GM21529 (cell line): ENCODE results near the gene CDC42BPA.
"Not testable (repeated sequence)": the region's sequence is repeated elsewhere in the genome, so short reads cannot be mapped to it uniquely, and the experiment has no call there.

Source experiments
- ATAC-seq: cut with Tn5 transposase; IDR thresholded peaks from one replicate; pipeline ENCODE4 v1.9.1; 2021; ENCODE audit not compliant: unreplicated experiment

The CDC42BPA gene

DNA sequence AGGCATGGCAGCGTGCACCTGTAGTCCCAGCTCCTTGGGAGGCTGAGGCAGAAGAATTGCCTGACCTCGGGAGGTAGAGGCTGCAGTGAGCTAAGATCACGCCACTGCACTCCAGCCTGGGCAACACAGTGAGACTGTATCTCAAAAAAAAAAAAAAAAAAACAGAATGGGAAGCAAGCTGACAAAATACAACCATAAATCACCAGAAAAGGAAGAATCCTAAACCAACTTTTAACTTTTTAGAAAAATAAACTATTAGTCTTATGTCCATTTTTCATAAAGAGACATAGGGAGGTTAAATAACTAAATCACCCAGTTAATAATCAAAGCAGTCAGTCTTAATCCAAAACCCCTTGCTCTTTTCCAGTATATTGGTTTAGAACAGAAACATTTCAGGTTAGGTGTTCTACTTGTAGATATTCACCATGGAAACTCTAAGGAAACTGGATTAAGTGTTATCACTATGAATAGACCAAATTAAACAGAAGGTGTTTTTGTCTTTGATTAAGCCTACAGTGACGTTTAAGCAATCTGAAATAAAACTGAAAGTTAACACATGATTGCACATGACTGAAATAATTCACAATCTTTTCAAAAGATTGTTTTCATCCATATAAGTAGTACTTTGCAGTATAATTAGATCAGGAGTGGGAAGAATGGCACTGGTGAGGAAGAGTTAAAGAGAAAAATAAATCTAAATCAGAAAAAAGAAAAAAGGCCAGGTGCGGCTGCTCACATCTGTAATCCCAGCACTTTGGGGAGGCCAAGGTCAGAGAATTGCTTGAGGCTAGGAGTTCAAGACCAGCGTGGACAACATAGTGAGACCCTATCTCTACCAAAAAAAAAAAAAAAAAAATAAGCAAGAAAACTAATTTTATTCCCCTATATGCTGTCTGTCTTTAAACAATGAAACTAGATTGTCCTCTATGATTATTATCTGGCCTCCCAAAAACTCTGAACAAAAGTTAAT lies 9.6 kb downstream of the CDC42BPA start:
- ATAC-seq: no peak

DNA sequence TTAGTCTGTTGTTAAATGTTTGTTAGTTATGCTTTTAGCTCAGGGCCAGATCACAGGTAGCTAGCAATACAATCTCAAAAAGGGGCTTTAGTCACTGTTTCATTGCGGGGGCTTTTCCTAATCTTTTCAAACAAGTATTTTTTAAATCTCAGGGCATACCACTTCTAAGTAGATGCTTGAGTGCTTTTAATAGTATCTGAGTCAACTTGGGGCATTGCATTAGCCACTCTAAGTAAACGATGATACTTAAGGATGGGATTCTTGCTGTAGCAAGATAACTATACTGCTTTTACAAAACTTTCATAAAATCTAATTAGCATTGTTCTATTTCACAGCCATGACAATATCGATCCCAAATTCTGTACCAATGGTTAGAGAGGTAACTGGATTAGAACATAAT lies 11.6 kb downstream of the CDC42BPA start:
- no peak for ATAC-seq

DNA sequence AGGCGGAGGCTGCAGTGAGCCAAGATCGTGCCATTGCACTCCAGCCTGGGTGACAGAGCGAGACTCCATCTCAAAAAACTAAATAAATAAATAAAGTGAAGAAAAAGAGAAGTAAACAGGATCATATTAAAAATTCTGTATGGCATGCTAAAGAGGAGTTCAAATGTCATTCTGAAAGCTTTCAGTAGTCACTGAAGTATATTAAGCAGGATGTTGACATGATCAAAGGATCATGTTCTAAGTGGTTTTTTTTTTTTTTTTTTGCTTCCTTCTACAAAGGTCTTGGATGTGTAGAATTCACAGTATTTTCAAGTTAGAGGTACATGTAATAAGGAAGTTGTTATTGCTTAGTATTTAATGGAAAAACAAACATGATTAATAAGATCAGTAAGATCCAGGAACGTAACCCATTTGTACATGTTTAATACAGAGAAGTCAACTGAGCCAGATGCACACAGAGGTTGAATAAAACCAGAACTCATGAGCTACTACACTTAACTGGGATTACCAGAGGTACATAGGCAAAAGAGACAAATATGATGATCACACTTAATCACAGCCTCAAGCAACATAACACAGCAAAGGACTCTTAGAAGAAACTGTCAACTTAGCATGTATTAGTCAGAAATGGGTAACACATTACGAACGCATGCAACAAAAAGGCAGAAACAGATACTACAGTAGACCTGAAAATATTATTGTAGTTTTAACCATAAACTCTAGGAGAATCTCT lies 12.2 kb downstream of the CDC42BPA start:
- no peak for ATAC-seq

DNA sequence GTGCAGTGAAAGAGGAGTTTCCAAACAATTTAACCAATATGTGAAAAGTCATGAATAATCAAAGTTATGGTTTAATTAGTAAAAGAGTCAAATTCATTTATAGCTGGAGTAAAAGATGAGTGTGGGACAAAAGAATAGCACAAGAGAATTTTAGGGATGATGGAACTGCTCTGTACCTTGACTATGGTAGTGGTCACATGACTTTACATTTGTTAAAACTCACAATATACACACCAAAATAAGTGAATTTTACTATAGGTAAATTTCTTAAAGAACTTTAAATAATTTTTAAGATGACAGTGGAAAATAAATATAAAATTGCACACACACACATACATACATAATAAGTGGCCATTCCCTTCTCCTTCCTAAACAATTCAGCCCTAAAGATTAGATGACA lies 13.6 kb downstream of the CDC42BPA start:
- ATAC-seq: no peak

DNA sequence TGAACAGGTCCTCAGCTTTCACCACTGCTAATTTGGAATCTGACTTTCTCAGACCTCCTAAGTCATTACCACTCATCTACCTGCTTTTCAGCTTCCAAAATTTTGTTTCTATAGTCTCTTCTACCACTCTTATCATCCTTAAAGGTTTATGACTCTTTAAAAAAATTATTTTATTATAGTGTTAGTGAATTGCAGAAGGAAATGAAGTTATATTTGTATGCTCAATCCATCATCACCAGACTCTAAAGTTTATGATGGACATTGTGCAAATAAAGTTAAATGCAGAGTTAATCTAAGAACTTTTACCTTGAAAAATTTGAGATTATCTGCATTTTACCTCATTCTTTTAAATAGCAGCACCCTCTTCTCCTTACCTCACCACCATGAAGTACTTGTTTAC lies 14.6 kb downstream of the CDC42BPA start:
- no peak for ATAC-seq

DNA sequence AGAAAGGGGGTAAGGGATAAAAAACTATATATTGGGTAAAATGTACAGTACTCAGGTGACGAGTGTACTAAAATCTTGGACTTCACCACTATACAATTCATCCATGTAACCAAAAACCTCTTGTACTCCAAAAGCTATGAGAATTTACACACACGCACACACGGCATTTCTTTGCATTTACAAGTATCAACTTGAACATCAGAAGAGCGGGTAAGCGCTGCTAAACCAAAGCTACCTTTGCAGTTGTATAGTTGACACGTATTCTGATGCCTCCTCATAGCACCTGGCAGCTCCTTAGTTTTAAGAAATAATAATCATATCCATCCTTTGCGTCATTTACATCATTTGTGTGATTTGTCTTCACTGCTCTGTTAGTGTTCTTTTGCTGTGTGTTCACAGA lies 17.6 kb downstream of the CDC42BPA start:
- ATAC-seq: no peak

DNA sequence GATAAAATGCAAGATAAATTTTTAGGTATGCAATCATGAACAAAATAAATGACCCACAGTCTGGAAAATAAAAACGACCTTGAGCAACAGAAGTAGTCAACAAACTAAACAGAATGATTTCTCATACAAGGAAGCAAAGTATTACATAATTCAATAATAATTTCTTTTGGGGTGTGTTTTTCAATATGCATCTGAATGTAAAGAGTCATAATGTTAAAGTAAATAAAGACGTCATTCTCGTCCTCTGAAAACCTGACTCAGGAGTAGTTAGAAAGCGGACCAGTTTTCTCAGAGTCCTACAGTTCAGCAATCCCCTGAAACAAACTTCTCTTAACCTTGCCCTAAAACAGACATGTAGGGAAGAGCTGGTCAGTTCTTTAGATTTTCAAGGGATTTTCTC lies 18.6 kb downstream of the CDC42BPA start:
- ATAC-seq: no peak

DNA sequence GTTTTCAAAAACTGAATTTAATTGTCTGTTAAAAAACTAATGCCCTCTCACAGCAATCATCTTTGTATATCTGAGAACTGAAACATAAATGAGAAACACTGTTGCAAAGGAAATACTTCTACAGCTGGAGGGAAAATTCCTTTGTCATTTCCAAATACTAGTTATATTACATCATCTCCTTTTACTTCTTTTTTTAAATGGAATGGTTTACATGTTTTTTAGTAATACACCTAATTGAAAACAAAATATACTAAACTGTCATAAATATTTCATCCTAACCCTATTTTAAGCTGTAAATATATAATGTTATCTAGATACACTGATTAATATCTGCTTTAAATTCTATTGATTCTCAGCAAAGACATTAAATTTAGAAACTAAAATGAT lies 19.1 kb downstream of the CDC42BPA start:
- no peak for ATAC-seq

DNA sequence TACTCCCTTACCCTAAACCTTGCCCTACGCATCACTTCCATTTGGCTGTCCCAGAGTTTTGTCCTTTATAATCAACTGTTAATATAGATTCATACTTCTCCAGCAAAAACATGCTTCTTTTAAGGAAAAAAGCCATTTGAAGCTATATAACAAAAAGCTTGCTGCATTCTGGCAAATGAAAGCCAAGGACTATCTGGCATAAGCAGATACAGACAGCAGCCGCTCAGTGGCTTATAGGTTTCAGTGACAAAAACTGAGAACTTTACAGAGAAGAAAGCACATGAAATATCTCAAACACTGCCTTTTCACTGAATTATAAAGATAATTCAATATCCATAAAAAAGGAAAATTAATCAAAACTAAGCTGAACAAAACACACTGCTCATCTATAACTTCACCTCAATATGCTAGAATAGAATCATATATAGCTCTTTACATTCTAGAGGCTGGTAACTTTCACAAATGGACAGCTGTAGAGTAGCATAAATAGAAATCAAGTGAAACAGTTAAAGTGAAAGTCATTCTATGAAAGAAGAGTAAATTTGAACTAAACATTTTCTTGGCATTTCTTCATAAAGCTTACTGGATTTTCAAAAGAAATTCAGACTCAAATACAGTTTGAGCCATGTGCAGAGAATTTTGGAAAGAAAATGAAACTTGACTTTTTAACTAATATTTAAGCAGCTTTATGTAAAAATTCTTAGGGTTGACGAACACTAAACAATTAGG lies 19.6 kb downstream of the CDC42BPA start:
- no peak for ATAC-seq

DNA sequence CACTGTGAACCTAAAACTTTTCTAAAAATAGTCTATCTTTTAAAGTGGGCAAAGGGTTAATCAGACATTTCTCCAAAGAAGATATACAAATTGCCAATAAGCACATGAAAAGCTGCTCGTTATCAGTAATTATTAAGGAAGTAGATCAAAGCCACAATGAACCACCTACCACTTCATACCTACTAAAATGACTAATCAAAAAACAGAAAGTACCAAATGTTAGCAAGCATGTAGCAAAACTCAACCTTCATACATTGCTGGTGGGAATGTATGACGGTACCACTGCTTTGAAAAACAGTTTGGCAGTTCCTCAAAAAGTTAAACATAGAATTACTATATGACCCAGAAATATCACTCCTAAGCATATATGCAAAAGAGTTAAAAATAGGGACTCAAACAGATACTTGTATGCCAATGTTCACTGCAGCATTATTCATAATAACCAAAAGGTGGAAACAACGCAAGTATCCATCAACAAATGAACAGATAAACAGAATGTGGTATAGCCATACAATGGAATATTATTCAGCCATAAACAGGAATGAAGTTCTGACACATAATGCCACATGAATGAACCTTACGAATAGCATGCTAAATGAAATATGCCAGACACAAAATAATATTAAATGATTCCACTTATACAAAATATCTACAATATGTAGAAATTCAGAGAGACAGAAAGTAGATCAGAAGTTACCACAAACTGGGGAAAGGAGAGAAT lies 21.1 kb downstream of the CDC42BPA start:
- no peak for ATAC-seq

DNA sequence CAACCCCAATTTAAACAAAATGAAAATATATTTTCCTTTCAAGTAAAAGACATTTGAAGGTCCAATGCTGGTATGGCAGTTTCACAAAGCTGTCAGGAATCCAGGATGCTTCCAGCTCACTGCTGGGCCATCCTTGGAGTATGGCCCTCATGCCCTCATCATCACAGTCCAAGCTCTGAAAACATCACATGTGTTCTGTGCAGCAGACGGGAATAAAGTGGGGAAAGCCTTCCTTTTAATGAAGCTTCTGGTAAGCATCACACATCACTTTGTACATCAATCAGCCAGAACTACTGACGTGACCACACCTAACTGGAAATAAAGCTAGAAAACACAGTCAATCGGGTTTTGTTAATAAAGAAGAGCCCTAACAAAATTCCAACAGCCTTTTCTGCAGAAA lies 22.7 kb downstream of the CDC42BPA start:
- no peak for ATAC-seq

DNA sequence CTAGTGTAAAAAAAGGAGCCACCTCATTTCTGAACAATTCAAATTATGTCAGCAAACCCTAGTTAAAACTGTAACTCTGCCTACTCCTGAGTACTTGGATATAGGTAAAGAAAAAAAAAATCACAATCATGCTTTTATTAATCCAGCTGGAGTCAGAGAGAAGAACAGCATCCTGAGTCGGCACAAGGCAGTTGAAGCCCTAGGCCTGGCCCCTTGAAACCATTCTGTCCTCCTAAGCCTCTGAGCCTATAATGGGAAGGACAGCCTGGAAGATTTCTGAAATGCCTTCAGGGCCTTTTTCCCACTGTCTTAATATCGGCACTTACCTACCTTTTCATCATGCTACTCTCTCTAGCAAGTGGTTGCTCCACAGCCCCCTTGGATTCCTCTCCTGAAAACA lies 32.5 kb downstream of the CDC42BPA start:
- no peak for ATAC-seq

DNA sequence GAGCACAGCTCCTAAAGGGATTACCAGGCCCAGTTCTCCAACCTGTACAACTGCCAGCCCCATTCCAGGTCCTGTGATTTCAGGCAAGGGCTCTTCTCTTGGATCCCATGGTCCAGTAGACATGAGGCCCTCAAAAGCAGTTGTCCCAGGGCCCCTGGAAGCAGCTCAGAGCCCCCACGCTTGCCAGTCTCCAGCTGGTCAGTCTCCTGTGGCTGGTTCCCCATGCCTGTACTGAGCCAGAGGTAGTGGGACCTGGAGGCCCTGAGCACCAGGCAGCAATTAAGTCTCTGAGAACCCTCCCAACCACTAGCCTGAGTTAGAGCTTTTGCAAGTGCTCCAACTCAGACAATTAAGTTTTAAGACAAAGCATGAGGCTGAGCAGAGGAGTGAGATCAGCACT lies 36.9 kb downstream of the CDC42BPA start:
- ATAC-seq: no peak

DNA sequence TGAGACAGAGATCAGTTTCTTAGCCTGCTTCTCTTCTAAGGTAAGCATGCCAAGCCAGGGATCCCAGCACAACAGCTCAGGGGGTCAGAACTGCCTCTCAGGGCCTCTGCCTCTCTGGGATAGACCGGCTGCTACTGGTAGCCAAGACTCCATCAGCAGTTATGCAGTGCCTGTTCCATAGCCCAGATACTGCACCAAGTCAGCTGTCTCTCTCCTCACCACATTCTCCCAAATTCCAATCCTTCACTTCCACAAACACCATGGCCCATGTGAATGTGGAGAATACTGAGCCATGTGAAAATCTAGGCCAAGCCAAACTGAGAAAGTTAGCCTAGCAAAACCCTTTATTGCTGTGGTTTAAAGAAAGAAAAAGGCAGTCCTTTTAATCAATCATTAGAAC lies 37.5 kb downstream of the CDC42BPA start:
- no peak for ATAC-seq

DNA sequence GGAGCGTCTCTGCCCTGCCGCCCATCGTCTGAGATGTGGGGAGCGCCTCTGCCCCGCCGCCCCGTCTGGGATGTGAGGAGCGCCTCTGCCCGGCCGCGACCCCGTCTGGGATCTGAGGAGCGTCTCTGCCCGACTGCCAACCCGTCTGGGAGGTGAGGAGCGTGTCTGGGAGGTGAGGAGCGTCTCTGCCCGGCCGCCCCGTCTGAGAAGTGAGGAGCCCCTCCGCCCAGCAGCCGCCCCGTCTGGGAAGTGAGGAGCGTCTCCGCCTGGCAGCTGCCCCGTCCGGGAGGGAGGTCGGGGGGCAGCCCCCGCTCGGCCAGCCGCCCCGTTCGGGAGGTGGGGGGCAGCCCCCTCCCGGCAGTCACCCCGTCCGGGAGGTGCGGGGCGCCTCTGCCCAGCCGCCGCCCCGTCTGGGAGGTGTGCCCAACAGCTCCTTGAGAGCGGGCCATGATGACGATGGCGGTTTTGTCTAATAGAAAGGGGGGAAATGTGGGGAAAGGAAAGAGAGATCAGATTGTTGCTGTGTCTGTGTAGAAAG lies 42.1 kb downstream of the CDC42BPA start:
- not testable (repeated sequence) for ATAC-seq

DNA sequence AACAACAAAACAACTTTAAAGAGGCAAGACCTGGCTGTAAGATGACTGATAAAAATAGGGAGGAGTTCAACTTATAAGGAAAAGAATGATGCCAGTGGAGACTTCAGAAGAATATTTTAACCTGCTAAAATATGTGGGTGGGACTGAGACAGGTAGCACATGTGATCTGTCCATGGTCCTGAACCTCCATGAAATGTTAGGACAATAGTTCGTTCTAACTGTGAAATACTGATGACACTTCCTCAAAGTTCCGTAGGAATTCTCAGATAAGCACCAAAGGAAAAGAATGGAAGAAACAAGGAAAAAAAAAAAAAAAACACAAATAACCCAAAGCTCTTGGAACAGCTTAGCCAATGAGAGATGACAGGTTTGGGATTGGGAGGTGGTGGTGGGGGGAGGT lies 44.7 kb downstream of the CDC42BPA start:
- no peak for ATAC-seq

DNA sequence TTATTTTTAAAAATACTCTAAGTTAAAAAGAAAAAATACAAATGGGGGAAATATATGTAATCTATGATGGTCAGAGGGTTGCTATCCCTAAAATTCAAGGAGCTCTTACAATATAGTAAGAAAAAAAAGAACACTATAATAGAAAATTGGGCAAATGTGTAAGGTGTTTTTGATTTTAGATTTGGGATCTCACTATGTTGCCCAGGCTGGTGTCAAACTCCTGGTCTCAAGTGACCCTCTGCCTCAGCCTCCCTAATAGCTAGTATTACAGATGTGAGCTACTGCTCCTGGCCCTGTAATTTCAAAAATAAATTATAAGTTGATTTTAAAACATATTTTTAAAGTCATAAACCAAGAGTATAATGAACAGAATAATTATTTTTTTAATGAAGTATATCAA lies 45.9 kb downstream of the CDC42BPA start:
- no peak for ATAC-seq

DNA sequence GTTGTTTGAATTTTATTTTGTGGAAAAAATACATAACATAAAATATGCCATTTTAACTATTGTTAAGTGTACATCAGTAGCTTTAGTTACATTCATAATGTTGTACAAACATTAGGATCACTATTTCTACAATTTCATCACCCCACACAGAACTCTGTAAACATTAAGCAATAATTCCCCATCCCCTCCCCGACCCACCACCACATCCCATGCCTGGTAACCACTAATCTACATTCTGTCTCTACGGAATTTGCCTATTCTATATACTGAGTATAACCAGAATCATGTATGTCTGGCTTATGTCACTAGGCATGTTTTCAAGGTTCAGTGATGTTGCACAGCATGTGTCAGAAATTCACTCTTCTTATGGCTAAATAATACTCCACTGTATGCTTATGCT lies 47.7 kb downstream of the CDC42BPA start:
- no peak for ATAC-seq

DNA sequence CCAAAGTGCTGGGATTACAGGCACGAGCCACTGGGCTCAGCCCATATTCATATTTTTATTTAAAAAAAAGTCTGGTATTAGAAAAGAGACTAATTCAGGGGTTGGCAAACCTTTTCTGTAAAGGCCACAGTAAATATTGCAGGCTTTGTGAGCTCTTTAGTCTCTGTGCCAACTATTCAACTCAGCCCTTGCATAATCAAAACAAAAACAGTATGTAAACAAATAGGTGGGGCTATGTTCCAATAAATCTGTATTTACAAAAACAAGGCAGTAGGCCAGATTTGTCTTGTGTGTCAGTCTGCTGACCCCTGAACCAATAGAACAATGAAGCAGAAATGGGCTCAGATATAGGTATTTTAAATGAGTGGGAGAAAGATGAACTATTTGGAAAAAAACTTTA lies 49.3 kb downstream of the CDC42BPA start:
- no peak for ATAC-seq

DNA sequence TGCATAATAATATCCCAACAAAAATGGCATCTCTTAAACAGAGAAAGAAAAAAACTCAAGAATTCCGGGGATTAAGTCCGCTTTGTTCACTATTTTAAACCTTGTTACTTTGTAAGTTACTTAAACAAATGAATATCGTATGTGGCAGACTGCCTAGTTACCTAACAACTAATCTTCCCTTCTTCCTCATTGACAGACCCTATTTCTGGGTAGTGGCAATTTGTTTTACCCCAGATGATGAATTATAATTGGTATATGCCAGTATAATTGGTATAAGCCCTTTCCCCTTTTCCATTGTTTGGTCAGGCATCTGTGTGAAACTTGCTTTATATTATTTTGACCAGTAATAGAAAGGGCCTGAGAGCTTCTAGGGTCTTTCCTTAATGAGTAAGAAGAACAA lies 52.4 kb downstream of the CDC42BPA start:
- no peak for ATAC-seq

DNA sequence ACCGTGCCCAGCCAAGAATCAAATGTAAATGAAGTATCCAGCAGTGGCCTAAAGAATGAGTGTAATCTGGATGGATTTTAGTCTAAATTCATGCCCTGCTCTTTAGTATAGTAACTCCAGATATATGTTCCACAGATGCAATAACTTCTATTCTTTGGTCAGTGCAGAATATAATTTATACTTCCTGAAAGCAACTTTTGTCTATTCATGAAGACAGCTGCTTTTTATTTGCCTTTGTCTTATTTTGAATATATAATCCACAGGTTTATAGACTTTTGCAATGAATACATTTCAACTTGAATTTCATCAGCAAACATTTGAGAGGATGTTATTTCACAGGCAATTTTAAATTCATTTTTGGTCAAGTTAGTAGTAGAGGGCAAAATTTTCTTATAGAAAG lies 54.4 kb downstream of the CDC42BPA start:
- no peak for ATAC-seq
